SHP77 treated with DMSO at 0.1 percent for 48 hours (cell line): ENCODE results near the gene TMEM181.
"Not testable (repeated sequence)": the region's sequence is repeated elsewhere in the genome, so short reads cannot be mapped to it uniquely, and the experiment has no call there.

Experiments used
- DNase-seq: peaks from one replicate; lab custom pipeline; 2025; lab: John Stamatoyannopoulos, UW

TMEM181 gene

GRCh38 chr6:158538741-158539140, 21.1 kb upstream of the TMEM181 start:
- DNase-seq: no peak

GRCh38 chr6:158539413-158539812, 20.5 kb upstream of the TMEM181 start:
- no peak for DNase-seq

- no peak for DNase-seq
These were observed 20.0 kb upstream of the TMEM181 start for GRCh38 chr6:158539881-158540280.

GRCh38 chr6:158543606-158544185, 16.2 kb upstream of the TMEM181 start:
- no peak for DNase-seq

- no peak for DNase-seq
These were observed 15.5 kb upstream of the TMEM181 start for GRCh38 chr6:158544428-158544827.

- DNase-seq: no peak
These were observed 14.6 kb upstream of the TMEM181 start for GRCh38 chr6:158545043-158545966.

GRCh38 chr6:158548418-158549161, 11.3 kb upstream of the TMEM181 start:
- peak; percentile 98 for DNase-seq

GRCh38 chr6:158552055-158552795, 7.7 kb upstream of the TMEM181 start:
- no peak for DNase-seq

GRCh38 chr6:158552796-158553138, 7.1 kb upstream of the TMEM181 start:
- DNase-seq: no peak

- DNase-seq: no peak
These were observed 5.1 kb upstream of the TMEM181 start for GRCh38 chr6:158554611-158555361.

GRCh38 chr6:158556113-158556512, 3.8 kb upstream of the TMEM181 start:
- no peak for DNase-seq

- not testable (repeated sequence) for DNase-seq
These were observed 2.8 kb upstream of the TMEM181 start for GRCh38 chr6:158557110-158557509.

GRCh38 chr6:158557927-158558326, 2.0 kb upstream of the TMEM181 start:
- DNase-seq: no peak

- DNase-seq: no peak
These were observed 1.2 kb upstream of the TMEM181 start for GRCh38 chr6:158558415-158559306.

GRCh38 chr6:158559338-158559894, 475 bp upstream of the TMEM181 start:
- no peak for DNase-seq

- no peak for DNase-seq
These were observed 987 bp downstream of the TMEM181 start for GRCh38 chr6:158560836-158561320.

- DNase-seq: no peak
These were observed 1.5 kb downstream of the TMEM181 start for GRCh38 chr6:158561321-158561884.

- DNase-seq: no peak
These were observed 2.0 kb downstream of the TMEM181 start for GRCh38 chr6:158561938-158562337.
